Activated T-cell treated with anti-CD3 and anti-CD28 coated beads, Interleukin-2, amount 50 U/mL, for 72 hours (primary cell): ENCODE data around the gene TRAP1. TPM values are rescaled to one million over a fixed set of nuclear protein-coding genes. Genes with fewer than 3 reads are reported as not detected.

Experiments used
- ATAC-seq, 2 donors: fragments of 150-1000 bp; cut with Tn5 transposase; replicated peaks in 1 of 2; 2 replicates each; pipeline ENCODE4 v1.10.0; 2021; ENCODE audit warnings: moderate library complexity in 2 of 2, mild to moderate bottlenecking in 1 of 2
- DNase-seq, 2 donors: peaks; one replicate each; pipeline ENCODE4 v3.0.0; 2021 to 2022; ENCODE audit warnings: mixed read lengths in 1 of 2
- H3K27ac Mint-ChIP-seq: one replicate; pipeline ENCODE4 v1.8.0; 2022; ENCODE audit warnings: mild to moderate bottlenecking, moderate library complexity, mixed read lengths
- H3K27me3 Mint-ChIP-seq: one replicate; pipeline ENCODE4 v1.8.0; 2022; ENCODE audit warnings: low read depth, mixed read lengths
- H3K36me3 Mint-ChIP-seq, 2 donors: one replicate each; pipeline ENCODE4 v1.8.0; 2022; ENCODE audit warnings: mixed read lengths in 2 of 2, mild to moderate bottlenecking in 1 of 2; ENCODE audit not compliant: insufficient read depth in 2 of 2
- H3K4me1 Mint-ChIP-seq: one replicate; pipeline ENCODE4 v1.8.0; 2022; ENCODE audit warnings: low read depth, mixed read lengths
- H3K4me3 Mint-ChIP-seq, 2 donors: one replicate each; pipeline ENCODE4 v1.8.0; 2022; ENCODE audit warnings: mild to moderate bottlenecking in 2 of 2, mixed read lengths in 2 of 2, moderate library complexity in 2 of 2
- H3K9me3 Mint-ChIP-seq, 2 donors: one replicate each; pipeline ENCODE4 v1.8.0; 2022; ENCODE audit warnings: mixed read lengths in 2 of 2
- total RNA-seq, 2 donors: library from RNA; stranded (reverse); gene quantifications; one replicate each; pipeline ENCODE4 v1.2.3, GENCODE V29; 2022

The TRAP1 gene
- total RNA-seq, 2 donors from 2014 or later = 181 to 189 TPM

GRCh38 chr16:3641801-3642396 is 75.4 kb downstream of the TRAP1 start:
- Mint-ChIP-seq H3K27me3 (no peaks in the 10 kb centered on the region), H3K9me3 (peaks cover 0 to 3% of the 10 kb centered on the region in 2 donors), H3K4me1 (peaks cover 20% of the 10 kb centered on the region), H3K36me3 (peaks cover 3% of the 10 kb centered on the region in 2 donors), H3K4me3 (no peak overlapping the region), H3K27ac (no peak overlapping the region)
- no peak for DNase-seq
- ATAC-seq = no peak

GRCh38 chr16:3640632-3641501 is 76.5 kb downstream of the TRAP1 start:
- Mint-ChIP-seq H3K4me3 (no peak overlapping the region), H3K9me3 (peaks cover 0 to 3% of the 10 kb centered on the region in 2 donors), H3K36me3 (peaks cover 3% of the 10 kb centered on the region in 2 donors), H3K27me3 (no peaks in the 10 kb centered on the region), H3K27ac (no peak overlapping the region), H3K4me1 (peaks cover 28% of the 10 kb centered on the region)
- ATAC-seq = no peak
- no peak for DNase-seq

GRCh38 chr16:3640207-3640606 is 77.1 kb downstream of the TRAP1 start:
- Mint-ChIP-seq H3K27ac (no peak overlapping the region), H3K36me3 (peaks cover 3% of the 10 kb centered on the region in 2 donors), H3K4me3 (no peak overlapping the region), H3K27me3 (no peaks in the 10 kb centered on the region), H3K9me3 (peaks cover 0 to 3% of the 10 kb centered on the region in 2 donors), H3K4me1 (peaks cover 31% of the 10 kb centered on the region)
- DNase-seq = no peak
- ATAC-seq = no peak

- peak overlapping the region in 1 of 2 donors; percentile 7 for H3K4me3 Mint-ChIP-seq
- H3K4me1 Mint-ChIP-seq = peaks cover 31% of the 10 kb centered on the region
- ATAC-seq (no peak), DNase-seq (no peak)
- peak overlapping the region; percentile 35 for H3K27ac Mint-ChIP-seq
- H3K27me3 Mint-ChIP-seq = no peaks in the 10 kb centered on the region
- peaks cover 3% of the 10 kb centered on the region in 2 donors for H3K36me3 Mint-ChIP-seq
- peaks cover 0 to 3% of the 10 kb centered on the region in 2 donors for H3K9me3 Mint-ChIP-seq
Observed at GRCh38 chr16:3638916-3639644, 78.2 kb downstream of the TRAP1 start.

GRCh38 chr16:3637371-3637923 is 79.9 kb downstream of the TRAP1 start:
- H3K4me3 Mint-ChIP-seq = peak overlapping the region; percentile 20 to 38
- H3K36me3 Mint-ChIP-seq = peaks cover 3% of the 10 kb centered on the region in 2 donors
- peaks cover 31% of the 10 kb centered on the region for H3K4me1 Mint-ChIP-seq
- H3K27ac Mint-ChIP-seq = peak overlapping the region; percentile 86
- peaks cover 0 to 3% of the 10 kb centered on the region in 2 donors for H3K9me3 Mint-ChIP-seq
- peak; percentile 51 to 67 for ATAC-seq
- H3K27me3 Mint-ChIP-seq = no peaks in the 10 kb centered on the region
- DNase-seq = peak; percentile 30 to 32

- ATAC-seq = peak; percentile 91 to 93
- Mint-ChIP-seq H3K4me3 (peak overlapping the region in 1 of 2 donors; percentile 57), H3K27ac (peak overlapping the region; percentile 72), H3K27me3 (no peaks in the 10 kb centered on the region), H3K4me1 (peaks cover 37% of the 10 kb centered on the region), H3K36me3 (no peaks in the 10 kb centered on the region), H3K9me3 (no peaks in the 10 kb centered on the region)
- DNase-seq = no peak
Observed at GRCh38 chr16:3625911-3626732, 91.2 kb downstream of the TRAP1 start.

GRCh38 chr16:3625331-3625730 is 92.0 kb downstream of the TRAP1 start:
- ATAC-seq (no peak), DNase-seq (no peak)
- Mint-ChIP-seq H3K27me3 (no peaks in the 10 kb centered on the region), H3K4me1 (peaks cover 38% of the 10 kb centered on the region), H3K4me3 (peak overlapping the region in 1 of 2 donors; percentile 57), H3K27ac (peak overlapping the region; percentile 72), H3K9me3 (no peaks in the 10 kb centered on the region), H3K36me3 (no peaks in the 10 kb centered on the region)

GRCh38 chr16:3623642-3624041 is 93.7 kb downstream of the TRAP1 start:
- DNase-seq (no peak), ATAC-seq (no peak)
- Mint-ChIP-seq H3K27ac (no peak overlapping the region), H3K4me1 (peaks cover 42% of the 10 kb centered on the region), H3K9me3 (no peaks in the 10 kb centered on the region), H3K4me3 (no peak overlapping the region), H3K36me3 (no peaks in the 10 kb centered on the region), H3K27me3 (no peaks in the 10 kb centered on the region)

GRCh38 chr16:3618769-3619141 is 98.6 kb downstream of the TRAP1 start:
- no peak for ATAC-seq
- H3K27ac Mint-ChIP-seq = no peak overlapping the region

GRCh38 chr16:3612510-3613466 is 104.5 kb downstream of the TRAP1 start:
- Mint-ChIP-seq H3K27ac (peak overlapping the region; percentile 54), H3K9me3 (peaks cover 0 to 2% of the 10 kb centered on the region in 2 donors), H3K4me3 (peak overlapping the region; percentile 96 to 100), H3K4me1 (peaks cover 52% of the 10 kb centered on the region), H3K36me3 (peaks cover 7 to 11% of the 10 kb centered on the region in 2 donors), H3K27me3 (no peaks in the 10 kb centered on the region)
- ATAC-seq (no peak), DNase-seq (no peak)

More at GRCh38 chr16:3618769-3619141, 98.6 kb downstream of the TRAP1 start:
- no peak for DNase-seq
- H3K4me1 Mint-ChIP-seq = peaks cover 47% of the 10 kb centered on the region
- H3K36me3 Mint-ChIP-seq = peaks cover 1 to 2% of the 10 kb centered on the region in 2 donors
- H3K9me3 Mint-ChIP-seq = peaks cover 0 to 2% of the 10 kb centered on the region in 2 donors
- no peak overlapping the region for H3K4me3 Mint-ChIP-seq
- H3K27me3 Mint-ChIP-seq = no peaks in the 10 kb centered on the region

- H3K4me1 Mint-ChIP-seq = peaks cover 55% of the 10 kb centered on the region
- peak within 1 kb of the TSS; percentile 96 to 100 for H3K4me3 Mint-ChIP-seq
- peaks cover 5 to 11% of the 10 kb centered on the region in 2 donors for H3K36me3 Mint-ChIP-seq
- H3K27ac Mint-ChIP-seq = peak within 1 kb of the TSS; percentile 96
- DNase-seq (peak; percentile 93 to 97), ATAC-seq (peak; percentile 93 to 94)
- no peaks in the 10 kb centered on the region for H3K9me3 Mint-ChIP-seq
- no peaks in the 10 kb centered on the region for H3K27me3 Mint-ChIP-seq
Observed at GRCh38 chr16:3611146-3611975, 106.0 kb downstream of the TRAP1 start, which contains the start of gene SLX4. Gene SLX4 (minus strand): TSS chr16:3611606. CDS start chr16:3608964, 2,642 bp downstream.
